PFSK-1 (cell line): ENCODE results near the gene HIVEP2.

Experiments
- FOXP2 ChIP-seq: optimal IDR thresholded peaks from 2 replicates; pipeline ENCODE3; 2011; ENCODE audit warnings: borderline replicate concordance, control low read depth, inconsistent platforms; ENCODE audit not compliant: insufficient read depth; ENCODE audit errors: extremely low read length, extremely low read depth
- POLR2AphosphoS5 ChIP-seq: IDR thresholded peaks from 2 replicates; pipeline ENCODE4 v1.6.1; 2012; ENCODE audit warnings: low read depth, mild to moderate bottlenecking, control low read depth, low read length, moderate library complexity
- REST ChIP-seq, 2 experiments: IDR thresholded peaks; 2 replicates each; pipeline versions ENCODE4 v1.6.1 to v1.8.0; 2011 to 2012; ENCODE audit warnings: low read depth in 2 of 2, low read length in 2 of 2, control low read depth in 1 of 2, inconsistent platforms in 1 of 2, mild to moderate bottlenecking in 1 of 2, moderate library complexity in 1 of 2; ENCODE audit not compliant: insufficient read depth in 1 of 2
- SIN3A ChIP-seq: IDR thresholded peaks from 2 replicates; pipeline ENCODE4 v1.6.1; 2012; ENCODE audit warnings: mild to moderate bottlenecking, low read length, moderate library complexity, borderline replicate concordance; ENCODE audit not compliant: insufficient read depth
- TAF1 ChIP-seq: IDR thresholded peaks from 2 replicates; pipeline ENCODE4 v1.6.1; 2012; ENCODE audit warnings: low read length, control low read depth, borderline replicate concordance; ENCODE audit not compliant: insufficient read depth

- no peak for TF ChIP-seq POLR2AphosphoS5
- no peak for TF ChIP-seq SIN3A
- no peak for TF ChIP-seq REST (IDR thresholded peaks at IDR 0.05; ENCODE audit: insufficient read depth in 1 of 2, low read depth in 2 of 2, low read length in 2 of 2)
- no peak for TF ChIP-seq FOXP2
- TF ChIP-seq TAF1, result no peak
These were observed 171.7 kb downstream of the HIVEP2 start for GRCh38 chr6:142773324-142773723.
